Nephron (organoid): Measurements from ENCODE around the gene ARID1B.

ENCODE experiments used
- H3K27ac Mint-ChIP-seq, 3 experiments: 2 replicates each; pipeline ENCODE4 v1.8.0; 2020; ENCODE audit warnings: mixed read lengths in 3 of 3, mild to moderate bottlenecking in 2 of 3, moderate library complexity in 1 of 3
- H3K27me3 Mint-ChIP-seq: 2 replicates; pipeline ENCODE4 v1.8.0; 2021; ENCODE audit warnings: low read depth, mild to moderate bottlenecking, moderate library complexity, mixed read lengths
- H3K36me3 Mint-ChIP-seq: 2 replicates; pipeline ENCODE4 v1.8.0; 2020; ENCODE audit warnings: low read depth, mixed read lengths
- H3K4me1 Mint-ChIP-seq: 2 replicates; pipeline ENCODE4 v1.8.0; 2020; ENCODE audit warnings: mixed read lengths
- H3K4me3 Mint-ChIP-seq, 3 experiments: 2 replicates each; pipeline ENCODE4 v1.8.0; 2020; ENCODE audit warnings: mild to moderate bottlenecking in 3 of 3, mixed read lengths in 3 of 3, moderate library complexity in 2 of 3
- H3K9me3 Mint-ChIP-seq: 2 replicates; pipeline ENCODE4 v1.8.0; 2020; ENCODE audit warnings: mixed read lengths
- CTCF ChIP-seq, 3 experiments: fragments of 200-600 bp; sonication (generic); IDR thresholded peaks; one replicate each; pipeline ENCODE4 v1.5.0; 2021; ENCODE audit warnings: antibody characterized with exemption in 3 of 3; ENCODE audit not compliant: unreplicated experiment in 3 of 3

Gene ARID1B

GRCh38 chr6:156876302-156876701 lies 99.1 kb downstream of the ARID1B start:
- Mint-ChIP-seq H3K36me3 (peaks cover 8% of the 10 kb centered on the region), H3K27ac (no peak overlapping the region), H3K4me3 (no peak overlapping the region), H3K27me3 (no peaks in the 10 kb centered on the region), H3K4me1 (peaks cover 30% of the 10 kb centered on the region), H3K9me3 (no peaks in the 10 kb centered on the region)
- TF ChIP-seq CTCF (IDR thresholded peaks at IDR 0.05; ENCODE audit: unreplicated experiment in 3 of 3), result no peak

- H3K27me3 Mint-ChIP-seq, result no peaks in the 10 kb centered on the region
- no peak overlapping the region for H3K4me3 Mint-ChIP-seq
Observed at GRCh38 chr6:156877126-156877863, 100.1 kb downstream of the ARID1B start.

GRCh38 chr6:156878681-156879080 lies 101.5 kb downstream of the ARID1B start:
- Mint-ChIP-seq H3K4me3 (no peak overlapping the region), H3K9me3 (no peaks in the 10 kb centered on the region)

More at GRCh38 chr6:156877126-156877863, 100.1 kb downstream of the ARID1B start:
- Mint-ChIP-seq H3K9me3 (no peaks in the 10 kb centered on the region), H3K27ac (no peak overlapping the region), H3K4me1 (peaks cover 33% of the 10 kb centered on the region), H3K36me3 (peaks cover 8% of the 10 kb centered on the region)
- TF ChIP-seq CTCF (IDR thresholded peaks at IDR 0.05; ENCODE audit: unreplicated experiment in 3 of 3), result no peak

GRCh38 chr6:156879186-156879585 lies 102.0 kb downstream of the ARID1B start:
- H3K27ac Mint-ChIP-seq, result peak overlapping the region; percentile 62 to 74 (median 73)
- H3K36me3 Mint-ChIP-seq, result peaks cover 3% of the 10 kb centered on the region
- no peaks in the 10 kb centered on the region for H3K27me3 Mint-ChIP-seq
- H3K4me1 Mint-ChIP-seq, result peaks cover 44% of the 10 kb centered on the region
- H3K9me3 Mint-ChIP-seq, result no peaks in the 10 kb centered on the region
- no peak for TF ChIP-seq CTCF (IDR thresholded peaks at IDR 0.05; ENCODE audit: unreplicated experiment in 3 of 3)
- H3K4me3 Mint-ChIP-seq, result no peak overlapping the region

More at GRCh38 chr6:156878681-156879080, 101.5 kb downstream of the ARID1B start:
- Mint-ChIP-seq H3K4me1 (peaks cover 42% of the 10 kb centered on the region), H3K27me3 (no peaks in the 10 kb centered on the region), H3K27ac (peak overlapping the region; percentile 3 to 74 (median 4)), H3K36me3 (peaks cover 3% of the 10 kb centered on the region)
- TF ChIP-seq CTCF (IDR thresholded peaks at IDR 0.05; ENCODE audit: unreplicated experiment in 3 of 3), result no peak

GRCh38 chr6:156879591-156879990 lies 102.4 kb downstream of the ARID1B start:
- no peaks in the 10 kb centered on the region for H3K9me3 Mint-ChIP-seq
- TF ChIP-seq CTCF (IDR thresholded peaks at IDR 0.05; ENCODE audit: unreplicated experiment in 3 of 3), result no peak
- peaks cover 3% of the 10 kb centered on the region for H3K36me3 Mint-ChIP-seq
- H3K27me3 Mint-ChIP-seq, result no peaks in the 10 kb centered on the region
- H3K4me1 Mint-ChIP-seq, result peaks cover 44% of the 10 kb centered on the region
- H3K27ac Mint-ChIP-seq, result peak overlapping the region; percentile 62 to 74 (median 73)
- no peak overlapping the region for H3K4me3 Mint-ChIP-seq

GRCh38 chr6:156880913-156881312 lies 103.7 kb downstream of the ARID1B start:
- no peaks in the 10 kb centered on the region for H3K27me3 Mint-ChIP-seq
- peaks cover 44% of the 10 kb centered on the region for H3K4me1 Mint-ChIP-seq
- no peak overlapping the region for H3K4me3 Mint-ChIP-seq
- no peak for TF ChIP-seq CTCF (IDR thresholded peaks at IDR 0.05; ENCODE audit: unreplicated experiment in 3 of 3)
- peak overlapping the region in 1 of 3 experiments; percentile 32 for H3K27ac Mint-ChIP-seq
- no peaks in the 10 kb centered on the region for H3K9me3 Mint-ChIP-seq
- H3K36me3 Mint-ChIP-seq, result peaks cover 3% of the 10 kb centered on the region
